Naive thymus-derived CD4-positive, alpha-beta T cell (primary cell): ENCODE data around the gene ZC2HC1C. TPM values are rescaled to one million over a fixed set of nuclear protein-coding genes. Genes with fewer than 3 reads are reported as not detected.

Experiments
- ATAC-seq: fragments of 150-1000 bp; cut with Tn5 transposase; 2 replicates; pipeline ENCODE4 v1.10.0; 2021; ENCODE audit warnings: mild to moderate bottlenecking, moderate library complexity
- CTCF ChIA-PET: fragments of 350-600 bp; sonication (Branson Sonifier 250); formaldehyde crosslinking; loops from one replicate; lab custom pipeline; 2021; ENCODE audit warnings: antibody characterized with exemption; lab: Charles Lee
- POLR2A ChIA-PET: fragments of 350-600 bp; sonication (Branson Sonifier 250); formaldehyde crosslinking; loops from one replicate; lab custom pipeline; 2021; ENCODE audit warnings: antibody characterized with exemption, inconsistent platforms; lab: Charles Lee
- DNase-seq, 9 donors: peaks; one replicate each; pipeline versions ENCODE4 v3.0.0 to v3.0.0-alpha.2; 2020 to 2022; ENCODE audit warnings: mixed read lengths in 1 of 9
- H3K27ac ChIP-seq: one replicate; pipeline ENCODE4 v1.7.0; 2013; ENCODE audit warnings: mild to moderate bottlenecking, low read depth, low read length, moderate library complexity
- H3K27me3 ChIP-seq, 2 donors: one replicate each; pipeline ENCODE4 v1.7.0; 2013; ENCODE audit warnings: low read length in 2 of 2, mild to moderate bottlenecking in 2 of 2, moderate library complexity in 2 of 2; ENCODE audit not compliant: control insufficient read depth in 2 of 2, insufficient read depth in 2 of 2
- H3K36me3 ChIP-seq, 3 experiments: 1 replicate in 2 of 3; 2 replicates in 1 of 3; pipeline ENCODE4 v1.7.0; 2013; ENCODE audit warnings: low read length in 3 of 3, mild to moderate bottlenecking in 3 of 3, moderate library complexity in 1 of 3; ENCODE audit not compliant: insufficient read depth in 3 of 3, control insufficient read depth in 2 of 3
- H3K4me1 ChIP-seq, 2 donors: one replicate each; pipeline ENCODE4 v1.7.0; 2013; ENCODE audit warnings: low read length in 2 of 2, mild to moderate bottlenecking in 2 of 2, moderate library complexity in 1 of 2; ENCODE audit not compliant: control insufficient read depth in 2 of 2, insufficient read depth in 2 of 2
- H3K4me3 ChIP-seq: 2 replicates; pipeline ENCODE4 v1.7.0; 2013; ENCODE audit warnings: mild to moderate bottlenecking, low read length
- H3K9me3 ChIP-seq, 3 experiments: 1 replicate in 2 of 3; 2 replicates in 1 of 3; pipeline ENCODE4 v1.7.0; 2013; ENCODE audit warnings: low read length in 3 of 3; ENCODE audit not compliant: control insufficient read depth in 2 of 3
- H3K27ac Mint-ChIP-seq, 9 donors: one replicate each; pipeline ENCODE4 v1.8.0; 2020 to 2022; ENCODE audit warnings: mixed read lengths in 9 of 9, mild to moderate bottlenecking in 8 of 9, moderate library complexity in 5 of 9, inconsistent platforms in 2 of 9
- H3K27me3 Mint-ChIP-seq, 5 donors: one replicate each; pipeline ENCODE4 v1.8.0; 2021 to 2022; ENCODE audit warnings: mixed read lengths in 5 of 5, mild to moderate bottlenecking in 1 of 5
- H3K36me3 Mint-ChIP-seq, 5 donors: one replicate each; pipeline ENCODE4 v1.8.0; 2020 to 2022; ENCODE audit warnings: mixed read lengths in 5 of 5, mild to moderate bottlenecking in 3 of 5, inconsistent platforms in 1 of 5
- H3K4me1 Mint-ChIP-seq, 7 donors: one replicate each; pipeline ENCODE4 v1.8.0; 2020 to 2022; ENCODE audit warnings: mixed read lengths in 7 of 7, mild to moderate bottlenecking in 3 of 7, inconsistent platforms in 1 of 7
- H3K4me3 Mint-ChIP-seq, 10 donors: one replicate each; pipeline ENCODE4 v1.8.0; 2020 to 2022; ENCODE audit warnings: mild to moderate bottlenecking in 10 of 10, mixed read lengths in 10 of 10, moderate library complexity in 6 of 10, inconsistent platforms in 2 of 10
- H3K9me3 Mint-ChIP-seq, 11 donors: one replicate each; pipeline ENCODE4 v1.8.0; 2020 to 2022; ENCODE audit warnings: mixed read lengths in 11 of 11, mild to moderate bottlenecking in 4 of 11, inconsistent platforms in 1 of 11, moderate library complexity in 1 of 11
- intact Hi-C, 2 donors: fragments of 100-400 bp; cut with micrococcal nuclease; formaldehyde crosslinking; loops; one replicate each; pipeline ENCODE4 v1.15.1; 2023
- polyA plus RNA-seq, 2 donors: library from polyadenylated mRNA; unstranded; fragments of 300-500 nt; fragmentation: Illumina TruSeq; gene quantifications; one replicate each; pipeline ENCODE4 v1.2.3, GENCODE V29; 2021
- total RNA-seq, 6 experiments: library from RNA in 5 of 6; stranded (reverse) in 5 of 6; gene quantifications; 1 replicate in 5 of 6; 2 replicates in 1 of 6; pipeline ENCODE4 v1.2.3 and lab custom pipeline; 2021 to 2026

ZC2HC1C gene
- total and polyA plus RNA-seq, 7 experiments from 2014 or later = 0.30 to 1.7 (median 0.41) TPM; not detected in 4

- Histone ChIP-seq H3K27me3 (no peaks in the 10 kb centered on the region), H3K4me1 (no peaks in the 10 kb centered on the region), H3K9me3 (no peaks in the 10 kb centered on the region), H3K4me3 (no peak overlapping the region), H3K36me3 (peaks cover 16 to 71% (median 17%) of the 10 kb centered on the region in 3 experiments), H3K27ac (no peak overlapping the region)
- CTCF ChIA-PET = no interaction called here
- no peaks in the 10 kb centered on the region for H3K27me3 Mint-ChIP-seq
- no peak for DNase-seq
- POLR2A ChIA-PET = interaction anchor here (0.7 kb wide), 1 partner anchor 242 kb away, joined by 6 read pairs; no protein-coding TSS in a partner anchor
- peaks cover 0 to 5% (median 0%) of the 10 kb centered on the region in 7 donors for H3K4me1 Mint-ChIP-seq
- no peak overlapping the region for H3K27ac Mint-ChIP-seq
- peaks cover 10 to 40% (median 17%) of the 10 kb centered on the region in 5 donors for H3K36me3 Mint-ChIP-seq
- H3K4me3 Mint-ChIP-seq = no peak overlapping the region
- no peak for ATAC-seq
- H3K9me3 Mint-ChIP-seq = no peaks in the 10 kb centered on the region
- intact Hi-C loops = no loop called here
Measured at GRCh38 chr14:75092698-75093097, 23.3 kb downstream of the ZC2HC1C start.

GRCh38 chr14:75094896-75095295 lies 25.5 kb downstream of the ZC2HC1C start:
- H3K4me3 Mint-ChIP-seq = no peak overlapping the region
- CTCF ChIA-PET = no interaction called here

GRCh38 chr14:75095690-75096089 lies 26.2 kb downstream of the ZC2HC1C start:
- ChIA-PET CTCF (no interaction called here), POLR2A (no interaction called here)
- no peak overlapping the region for H3K27ac ChIP-seq
- Mint-ChIP-seq H3K27me3 (no peaks in the 10 kb centered on the region), H3K36me3 (peaks cover 17 to 55% (median 27%) of the 10 kb centered on the region in 5 donors), H3K4me1 (peaks cover 0 to 18% (median 6%) of the 10 kb centered on the region in 7 donors), H3K9me3 (no peaks in the 10 kb centered on the region), H3K27ac (no peak overlapping the region), H3K4me3 (no peak overlapping the region)
- H3K36me3 ChIP-seq = peaks cover 16 to 81% (median 21%) of the 10 kb centered on the region in 3 experiments
- intact Hi-C loops = no loop called here
- no peaks in the 10 kb centered on the region for H3K9me3 ChIP-seq
- ATAC-seq = no peak
- no peaks in the 10 kb centered on the region for H3K27me3 ChIP-seq
- H3K4me3 ChIP-seq = no peak overlapping the region
- no peaks in the 10 kb centered on the region for H3K4me1 ChIP-seq
- DNase-seq = no peak

More at GRCh38 chr14:75094896-75095295, 25.5 kb downstream of the ZC2HC1C start:
- Histone ChIP-seq H3K9me3 (no peaks in the 10 kb centered on the region), H3K27me3 (no peaks in the 10 kb centered on the region), H3K27ac (no peak overlapping the region), H3K4me3 (no peak overlapping the region), H3K4me1 (no peaks in the 10 kb centered on the region), H3K36me3 (peaks cover 16 to 81% (median 21%) of the 10 kb centered on the region in 3 experiments)
- Mint-ChIP-seq H3K36me3 (peaks cover 17 to 55% (median 27%) of the 10 kb centered on the region in 5 donors), H3K27me3 (no peaks in the 10 kb centered on the region), H3K9me3 (no peaks in the 10 kb centered on the region), H3K27ac (peak overlapping the region in 1 of 9 donors; percentile 40), H3K4me1 (peaks cover 0 to 18% (median 6%) of the 10 kb centered on the region in 7 donors)
- POLR2A ChIA-PET = no interaction called here
- DNase-seq = no peak
- no peak for ATAC-seq
- intact Hi-C loops = no loop called here

- Mint-ChIP-seq H3K4me3 (no peak overlapping the region), H3K36me3 (peaks cover 21 to 58% (median 31%) of the 10 kb centered on the region in 5 donors), H3K4me1 (peaks cover 0 to 18% (median 6%) of the 10 kb centered on the region in 7 donors), H3K9me3 (no peaks in the 10 kb centered on the region), H3K27ac (no peak overlapping the region), H3K27me3 (no peaks in the 10 kb centered on the region)
- Histone ChIP-seq H3K36me3 (peaks cover 20 to 80% (median 21%) of the 10 kb centered on the region in 3 experiments), H3K4me1 (no peaks in the 10 kb centered on the region), H3K27me3 (no peaks in the 10 kb centered on the region), H3K9me3 (no peaks in the 10 kb centered on the region), H3K4me3 (no peak overlapping the region), H3K27ac (no peak overlapping the region)
- ChIA-PET CTCF (interaction anchor here (0.6 kb wide), 1 partner anchor 27 kb away, joined by 4 read pairs; no protein-coding TSS in a partner anchor), POLR2A (no interaction called here)
- ATAC-seq (no peak), DNase-seq (no peak)
- intact Hi-C loops = no loop called here
Measured at GRCh38 chr14:75096959-75097358, 27.5 kb downstream of the ZC2HC1C start.

GRCh38 chr14:75098212-75098611 lies 28.8 kb downstream of the ZC2HC1C start:
- intact Hi-C loops = no loop called here
- Mint-ChIP-seq H3K4me1 (peaks cover 0 to 18% (median 6%) of the 10 kb centered on the region in 7 donors), H3K36me3 (peaks cover 21 to 59% (median 35%) of the 10 kb centered on the region in 5 donors)

GRCh38 chr14:75098682-75099081 lies 29.2 kb downstream of the ZC2HC1C start:
- Mint-ChIP-seq H3K4me3 (no peak overlapping the region), H3K27ac (peak overlapping the region in 1 of 9 donors; percentile 9), H3K27me3 (no peaks in the 10 kb centered on the region), H3K36me3 (peaks cover 25 to 62% (median 38%) of the 10 kb centered on the region in 5 donors), H3K4me1 (peaks cover 0 to 18% (median 6%) of the 10 kb centered on the region in 7 donors), H3K9me3 (no peaks in the 10 kb centered on the region)
- no peak overlapping the region for H3K27ac ChIP-seq
- CTCF ChIA-PET = interaction anchor here (1.1 kb wide), 1 partner anchor 216 kb away, joined by 6 read pairs; no protein-coding TSS in a partner anchor
- peaks cover 16 to 91% (median 21%) of the 10 kb centered on the region in 3 experiments for H3K36me3 ChIP-seq
- no peaks in the 10 kb centered on the region for H3K4me1 ChIP-seq
- DNase-seq = no peak
- intact Hi-C loops = no loop called here
- no peaks in the 10 kb centered on the region for H3K27me3 ChIP-seq
- POLR2A ChIA-PET = no interaction called here
- no peak overlapping the region for H3K4me3 ChIP-seq
- no peaks in the 10 kb centered on the region for H3K9me3 ChIP-seq
- no peak for ATAC-seq

More at GRCh38 chr14:75098212-75098611, 28.8 kb downstream of the ZC2HC1C start:
- H3K9me3 ChIP-seq = no peaks in the 10 kb centered on the region
- H3K4me3 ChIP-seq = no peak overlapping the region
- CTCF ChIA-PET = interaction anchor here (1.1 kb wide), 1 partner anchor 215 kb away, joined by 6 read pairs; no protein-coding TSS in a partner anchor
- Mint-ChIP-seq H3K9me3 (no peaks in the 10 kb centered on the region), H3K27me3 (no peaks in the 10 kb centered on the region), H3K4me3 (no peak overlapping the region), H3K27ac (peak overlapping the region in 2 of 9 donors; percentile 9 to 13)
- DNase-seq (no peak), ATAC-seq (no peak)
- peaks cover 16 to 88% (median 21%) of the 10 kb centered on the region in 3 experiments for H3K36me3 ChIP-seq
- no peak overlapping the region for H3K27ac ChIP-seq
- POLR2A ChIA-PET = interaction anchor here (0.6 kb wide), 1 partner anchor 28 kb away, joined by 3 read pairs; the partner anchor contains the start of gene NEK9
- H3K27me3 ChIP-seq = no peaks in the 10 kb centered on the region
- H3K4me1 ChIP-seq = no peaks in the 10 kb centered on the region
